ENCODE results near the gene RTL10.

RTL10 gene

GRCh38 chr22:19859861-19860510, 5.3 kb upstream of the RTL10 start:
- no peak for TF ChIP-seq SIN3A (IDR thresholded peaks at IDR 0.05; ENCODE audit: borderline replicate concordance, insufficient read depth, low read length)
- no peak for TF ChIP-seq FOXP2 (optimal IDR thresholded peaks at IDR 0.05; ENCODE audit: borderline replicate concordance, extremely low read depth, extremely low read length, insufficient read depth)
- no peak for TF ChIP-seq REST (IDR thresholded peaks at IDR 0.05; ENCODE audit: insufficient read depth in 1 of 2, low read depth in 2 of 2, low read length in 2 of 2)

- TF ChIP-seq FOXP2 (optimal IDR thresholded peaks at IDR 0.05; ENCODE audit: borderline replicate concordance, extremely low read depth, extremely low read length, insufficient read depth): no peak
- TF ChIP-seq SIN3A (IDR thresholded peaks at IDR 0.05; ENCODE audit: borderline replicate concordance, insufficient read depth, low read length): no peak
- no peak for TF ChIP-seq POLR2AphosphoS5 (IDR thresholded peaks at IDR 0.05; ENCODE audit: low read depth, low read length)
- TF ChIP-seq REST (IDR thresholded peaks at IDR 0.05; ENCODE audit: insufficient read depth in 1 of 2, low read depth in 2 of 2, low read length in 2 of 2): no peak
- no peak for TF ChIP-seq TAF1 (IDR thresholded peaks at IDR 0.05; ENCODE audit: borderline replicate concordance, insufficient read depth, low read length)
Measured at GRCh38 chr22:19857382-19857781, 2.7 kb upstream of the RTL10 start.

DNA sequence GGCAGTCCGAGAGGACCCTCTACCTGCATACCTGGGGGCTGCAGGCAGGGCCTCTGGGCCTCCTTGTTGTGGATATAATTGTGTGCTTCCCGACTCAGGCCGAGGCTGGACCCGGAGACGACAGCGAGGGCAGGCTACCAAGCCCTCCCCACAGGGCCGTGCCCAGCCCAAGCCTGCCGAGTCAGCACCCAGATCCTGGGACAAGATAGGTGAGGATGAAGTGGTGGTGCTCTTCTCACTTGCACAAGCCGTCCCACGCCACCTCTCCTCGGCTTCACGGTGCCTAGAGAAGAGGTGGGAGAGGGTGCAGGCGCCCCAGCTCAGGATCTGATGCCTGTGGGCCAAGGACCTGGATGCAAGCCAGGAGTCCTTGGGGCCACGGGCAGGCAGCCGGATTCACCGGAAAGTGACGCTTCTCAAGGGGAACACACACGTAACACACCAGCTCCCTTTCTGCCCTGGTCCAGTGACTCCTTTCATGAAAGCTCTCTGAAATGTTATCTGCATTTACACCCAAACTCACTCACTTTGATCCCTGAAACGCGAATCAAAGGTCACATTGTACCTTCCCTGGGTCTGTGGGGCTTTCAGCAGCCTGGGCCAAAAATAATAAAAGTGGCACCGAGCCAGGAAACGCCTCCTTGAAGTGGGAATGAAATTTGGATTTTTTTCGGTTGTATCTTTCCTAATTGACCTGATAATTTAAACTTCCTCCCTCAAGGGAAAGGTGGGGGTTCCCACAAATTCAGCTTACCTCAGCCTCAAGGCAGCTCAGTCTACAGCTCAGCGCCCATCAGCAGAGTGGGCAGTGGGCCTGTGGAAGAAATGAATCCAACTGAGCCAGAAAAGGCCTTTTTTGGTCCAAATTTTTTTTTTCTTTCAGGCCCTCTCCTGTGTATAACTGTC, 1.1 kb upstream of the RTL10 start:
- TF ChIP-seq TAF1 (IDR thresholded peaks at IDR 0.05; ENCODE audit: borderline replicate concordance, insufficient read depth, low read length) (0 out of 2 replicates have a peak, but pooled peaks have one; percentile 47), REST (IDR thresholded peaks at IDR 0.05; ENCODE audit: insufficient read depth in 1 of 2, low read depth in 2 of 2, low read length in 2 of 2) (no peak)

GRCh38 chr22:19853879-19854777, 546 bp downstream of the RTL10 start:
- 0 out of 4 replicates have a peak, but pooled peaks of 1 of the 2 experiments have one; percentile 20 for TF ChIP-seq REST (IDR thresholded peaks at IDR 0.05; ENCODE audit: insufficient read depth in 1 of 2, low read depth in 2 of 2, low read length in 2 of 2)
- no peak for TF ChIP-seq TAF1 (IDR thresholded peaks at IDR 0.05; ENCODE audit: borderline replicate concordance, insufficient read depth, low read length)
- no peak for TF ChIP-seq FOXP2 (optimal IDR thresholded peaks at IDR 0.05; ENCODE audit: borderline replicate concordance, extremely low read depth, extremely low read length, insufficient read depth)
- TF ChIP-seq SIN3A (IDR thresholded peaks at IDR 0.05; ENCODE audit: borderline replicate concordance, insufficient read depth, low read length): peak; percentile 53; the same call in 1 of the 2 replicates
- no peak for TF ChIP-seq POLR2AphosphoS5 (IDR thresholded peaks at IDR 0.05; ENCODE audit: low read depth, low read length)
